Adipose tissue (tissue), 3 donors: ENCODE data around the gene SMIM44. TPM values are rescaled to one million over a fixed set of nuclear protein-coding genes. Genes with fewer than 3 reads are reported as not detected.

Source experiments
- H3K27ac ChIP-seq: one replicate; pipeline ENCODE4 v1.5.1; 2013; ENCODE audit warnings: low read depth, low read length
- WGBS, 3 donors: extraction: QIAGEN DNeasy Blood & Tissue Kit; methylation state at CpG; one replicate each; pipeline ENCODE4 v1.1.7; 2013; 5-methylcytosine and 5-hydroxymethylcytosine counted together
- polyA plus RNA-seq, 3 donors: library from polyadenylated mRNA; stranded (reverse); fragments of 200-250 nt; gene quantifications; one replicate each; pipeline ENCODE4 v1.2.3, GENCODE V29; 2013
- donor health status: healthy with polysubstance abuse.
- donor health status: Bipolar disorder and iron deficiency.
- donor health status: healthy.

SMIM44 gene
- polyA plus RNA-seq, 3 donors: not detected

- 82 to 93% (median 86%) methylated on average over 10 of the region's 10 CpGs for WGBS, 3 donors
- no peak overlapping the region for H3K27ac ChIP-seq
Observed at GRCh38 chr19:3467437-3468198, 15.6 kb downstream of the SMIM44 start.

- no peak overlapping the region for H3K27ac ChIP-seq
- 66 to 96% (median 79%) methylated on average over 9 of the region's 9 CpGs for WGBS, 3 donors
Observed at GRCh38 chr19:3466635-3467034, 16.6 kb downstream of the SMIM44 start.

GRCh38 chr19:3465552-3465951 lies 17.7 kb downstream of the SMIM44 start:
- whole genome bisulfite sequencing, 3 donors: 83 to 89% (median 83%) methylated on average over 7 of the region's 7 CpGs
- H3K27ac ChIP-seq: no peak overlapping the region

GRCh38 chr19:3464587-3465235 lies 18.5 kb downstream of the SMIM44 start:
- no peak overlapping the region for H3K27ac ChIP-seq
- 76 to 83% (median 83%) methylated on average over 21 to 31 of the region's 31 CpGs for WGBS, 3 donors

- no peak overlapping the region for H3K27ac ChIP-seq
- WGBS, 3 donors: 81 to 86% (median 85%) methylated on average over 50 to 57 of the region's 57 CpGs
Observed at GRCh38 chr19:3463714-3464586, 19.3 kb downstream of the SMIM44 start.

GRCh38 chr19:3462991-3463713 lies 20.1 kb downstream of the SMIM44 start:
- no peak overlapping the region for H3K27ac ChIP-seq
- 85 to 87% (median 85%) methylated on average over 30 to 56 of the region's 58 CpGs for WGBS, 3 donors

- H3K27ac ChIP-seq: no peak overlapping the region
- WGBS, 3 donors: 74 to 85% (median 79%) methylated on average over 15 of the region's 15 CpGs
Observed at GRCh38 chr19:3459965-3460582, 23.2 kb downstream of the SMIM44 start.

GRCh38 chr19:3459089-3459881 lies 24.0 kb downstream of the SMIM44 start:
- WGBS, 3 donors: 30 to 47% (median 37%) methylated on average over 26 of the region's 26 CpGs
- H3K27ac ChIP-seq: no peak overlapping the region

- 51 to 65% (median 52%) methylated on average over 14 to 19 of the region's 19 CpGs for WGBS, 3 donors
- H3K27ac ChIP-seq: peak overlapping the region; percentile 2
Observed at GRCh38 chr19:3458229-3459088, 24.8 kb downstream of the SMIM44 start.

- peak overlapping the region; percentile 90 for H3K27ac ChIP-seq
- WGBS, 3 donors: 43 to 67% (median 57%) methylated on average over 20 to 22 of the region's 22 CpGs
Observed at GRCh38 chr19:3457528-3458228, 25.6 kb downstream of the SMIM44 start.

GRCh38 chr19:3456925-3457527 lies 26.2 kb downstream of the SMIM44 start:
- 64 to 85% (median 83%) methylated on average over 13 to 18 of the region's 18 CpGs for WGBS, 3 donors
- no peak overlapping the region for H3K27ac ChIP-seq

- no peak overlapping the region for H3K27ac ChIP-seq
- 87 to 89% (median 89%) methylated on average over 36 to 37 of the region's 37 CpGs for WGBS, 3 donors
Observed at GRCh38 chr19:3455960-3456601, 27.2 kb downstream of the SMIM44 start.

- no peak overlapping the region for H3K27ac ChIP-seq
- WGBS, 3 donors: 85 to 93% (median 89%) methylated on average over 7 of the region's 7 CpGs
Observed at GRCh38 chr19:3455393-3455955, 27.8 kb downstream of the SMIM44 start.

GRCh38 chr19:3454656-3455392 lies 28.4 kb downstream of the SMIM44 start:
- no peak overlapping the region for H3K27ac ChIP-seq
- WGBS, 3 donors: 92 to 96% (median 93%) methylated on average over 15 of the region's 15 CpGs
